ENCODE data around the gene VAV2. TPM values are rescaled to one million over a fixed set of nuclear protein-coding genes. Genes with fewer than 3 reads are reported as not detected.

VAV2 gene
- total and polyA plus RNA-seq, 5 donors from 2014 or later: 0.24 to 0.67 (median 0.37) TPM; not detected in 1

- Mint-ChIP-seq H3K4me1 (peaks cover 0 to 10% (median 3%) of the 10 kb centered on the region in 4 donors), H3K27me3 (peaks cover 6% of the 10 kb centered on the region), H3K27ac (peak overlapping the region in 1 of 3 donors; percentile 45), H3K36me3 (no peaks in the 10 kb centered on the region), H3K4me3 (no peak overlapping the region), H3K9me3 (no peaks in the 10 kb centered on the region)
- Histone ChIP-seq H3K36me3 (ENCODE audit: control insufficient read depth, insufficient read depth, low read length) (no peaks in the 10 kb centered on the region), H3K4me1 (ENCODE audit: control insufficient read depth, insufficient read depth, low read length, poor library complexity, severe bottlenecking) (peaks cover 14% of the 10 kb centered on the region), H3K27me3 (ENCODE audit: control insufficient read depth, insufficient read depth, low read length) (no peaks in the 10 kb centered on the region), H3K9me3 (ENCODE audit: control insufficient read depth in 2 of 2, low read length in 2 of 2) (no peaks in the 10 kb centered on the region), H3K4me3 (ENCODE audit: low read depth, low read length) (no peak overlapping the region), H3K27ac (ENCODE audit: insufficient read depth, low read length, poor library complexity, severe bottlenecking) (no peak overlapping the region)
- DNase-seq (no peak), ATAC-seq (ENCODE audit: low read depth in 2 of 2) (no peak)
Observed at GRCh38 chr9:133734590-133735414, 257.3 kb downstream of the VAV2 start.

- peak overlapping the region in 1 of 3 donors; percentile 45 for H3K27ac Mint-ChIP-seq
- H3K36me3 ChIP-seq (ENCODE audit: control insufficient read depth, insufficient read depth, low read length): no peaks in the 10 kb centered on the region
- no peaks in the 10 kb centered on the region for H3K9me3 Mint-ChIP-seq
- peaks cover 6% of the 10 kb centered on the region for H3K27me3 Mint-ChIP-seq
- H3K4me3 Mint-ChIP-seq: peak overlapping the region in 1 of 4 donors; percentile 5
- no peak overlapping the region for H3K27ac ChIP-seq (ENCODE audit: insufficient read depth, low read length, poor library complexity, severe bottlenecking)
- no peaks in the 10 kb centered on the region for H3K9me3 ChIP-seq (ENCODE audit: control insufficient read depth in 2 of 2, low read length in 2 of 2)
- H3K4me3 ChIP-seq (ENCODE audit: low read depth, low read length): no peak overlapping the region
- DNase-seq: no peak
- H3K4me1 Mint-ChIP-seq: peaks cover 0 to 9% (median under 1%) of the 10 kb centered on the region in 4 donors
- ATAC-seq (ENCODE audit: low read depth in 2 of 2): no peak
- H3K4me1 ChIP-seq (ENCODE audit: control insufficient read depth, insufficient read depth, low read length, poor library complexity, severe bottlenecking): peaks cover 14% of the 10 kb centered on the region
- H3K36me3 Mint-ChIP-seq: no peaks in the 10 kb centered on the region
- H3K27me3 ChIP-seq (ENCODE audit: control insufficient read depth, insufficient read depth, low read length): no peaks in the 10 kb centered on the region
Observed at GRCh38 chr9:133733796-133734533, 258.2 kb downstream of the VAV2 start.

GRCh38 chr9:133733421-133733795 is 258.7 kb downstream of the VAV2 start:
- no peak for ATAC-seq (ENCODE audit: low read depth in 2 of 2)
- Mint-ChIP-seq H3K4me1 (peaks cover 0 to 4% (median 0%) of the 10 kb centered on the region in 4 donors), H3K9me3 (no peaks in the 10 kb centered on the region)

GRCh38 chr9:133732639-133733408 is 259.3 kb downstream of the VAV2 start:
- H3K4me3 ChIP-seq (ENCODE audit: low read depth, low read length): no peak overlapping the region

More at GRCh38 chr9:133733421-133733795, 258.7 kb downstream of the VAV2 start:
- Histone ChIP-seq H3K4me3 (ENCODE audit: low read depth, low read length) (no peak overlapping the region), H3K27me3 (ENCODE audit: control insufficient read depth, insufficient read depth, low read length) (no peaks in the 10 kb centered on the region), H3K36me3 (ENCODE audit: control insufficient read depth, insufficient read depth, low read length) (no peaks in the 10 kb centered on the region), H3K9me3 (ENCODE audit: control insufficient read depth in 2 of 2, low read length in 2 of 2) (no peaks in the 10 kb centered on the region), H3K4me1 (ENCODE audit: control insufficient read depth, insufficient read depth, low read length, poor library complexity, severe bottlenecking) (peaks cover 9% of the 10 kb centered on the region), H3K27ac (ENCODE audit: insufficient read depth, low read length, poor library complexity, severe bottlenecking) (no peak overlapping the region)
- DNase-seq: no peak
- Mint-ChIP-seq H3K27ac (no peak overlapping the region), H3K36me3 (no peaks in the 10 kb centered on the region), H3K27me3 (peaks cover 6% of the 10 kb centered on the region), H3K4me3 (no peak overlapping the region)

GRCh38 chr9:133731876-133732638 is 260.1 kb downstream of the VAV2 start:
- Mint-ChIP-seq H3K27ac (no peak overlapping the region), H3K4me3 (no peak overlapping the region), H3K4me1 (peaks cover 0 to 3% (median under 1%) of the 10 kb centered on the region in 4 donors), H3K27me3 (peaks cover 6% of the 10 kb centered on the region), H3K9me3 (no peaks in the 10 kb centered on the region), H3K36me3 (no peaks in the 10 kb centered on the region)
- H3K27me3 ChIP-seq (ENCODE audit: control insufficient read depth, insufficient read depth, low read length): no peaks in the 10 kb centered on the region
- no peaks in the 10 kb centered on the region for H3K36me3 ChIP-seq (ENCODE audit: control insufficient read depth, insufficient read depth, low read length)
- H3K9me3 ChIP-seq (ENCODE audit: control insufficient read depth in 2 of 2, low read length in 2 of 2): no peaks in the 10 kb centered on the region
- H3K4me3 ChIP-seq (ENCODE audit: low read depth, low read length): no peak overlapping the region
- DNase-seq (no peak), ATAC-seq (ENCODE audit: low read depth in 2 of 2) (no peak)
- no peak overlapping the region for H3K27ac ChIP-seq (ENCODE audit: insufficient read depth, low read length, poor library complexity, severe bottlenecking)
- peaks cover 4% of the 10 kb centered on the region for H3K4me1 ChIP-seq (ENCODE audit: control insufficient read depth, insufficient read depth, low read length, poor library complexity, severe bottlenecking)

More at GRCh38 chr9:133732639-133733408, 259.3 kb downstream of the VAV2 start:
- no peak for DNase-seq
- Mint-ChIP-seq H3K9me3 (no peaks in the 10 kb centered on the region), H3K4me1 (peaks cover 0 to 3% (median 0%) of the 10 kb centered on the region in 4 donors), H3K27me3 (peaks cover 6% of the 10 kb centered on the region), H3K36me3 (no peaks in the 10 kb centered on the region), H3K27ac (no peak overlapping the region), H3K4me3 (no peak overlapping the region)
- H3K27ac ChIP-seq (ENCODE audit: insufficient read depth, low read length, poor library complexity, severe bottlenecking): no peak overlapping the region
- no peaks in the 10 kb centered on the region for H3K9me3 ChIP-seq (ENCODE audit: control insufficient read depth in 2 of 2, low read length in 2 of 2)
- no peaks in the 10 kb centered on the region for H3K36me3 ChIP-seq (ENCODE audit: control insufficient read depth, insufficient read depth, low read length)
- peaks cover 3% of the 10 kb centered on the region for H3K4me1 ChIP-seq (ENCODE audit: control insufficient read depth, insufficient read depth, low read length, poor library complexity, severe bottlenecking)
- no peaks in the 10 kb centered on the region for H3K27me3 ChIP-seq (ENCODE audit: control insufficient read depth, insufficient read depth, low read length)
- ATAC-seq (ENCODE audit: low read depth in 2 of 2): no peak

- no peak for ATAC-seq (ENCODE audit: low read depth in 2 of 2)
- Mint-ChIP-seq H3K4me1 (peaks cover 0 to 11% (median 5%) of the 10 kb centered on the region in 4 donors), H3K9me3 (no peaks in the 10 kb centered on the region), H3K27me3 (peaks cover 10% of the 10 kb centered on the region), H3K36me3 (no peaks in the 10 kb centered on the region), H3K4me3 (no peak overlapping the region), H3K27ac (no peak overlapping the region)
- no peak overlapping the region for H3K4me3 ChIP-seq (ENCODE audit: low read depth, low read length)
- H3K36me3 ChIP-seq (ENCODE audit: control insufficient read depth, insufficient read depth, low read length): no peaks in the 10 kb centered on the region
- no peak overlapping the region for H3K27ac ChIP-seq (ENCODE audit: insufficient read depth, low read length, poor library complexity, severe bottlenecking)
- H3K27me3 ChIP-seq (ENCODE audit: control insufficient read depth, insufficient read depth, low read length): no peaks in the 10 kb centered on the region
- DNase-seq: no peak
- H3K4me1 ChIP-seq (ENCODE audit: control insufficient read depth, insufficient read depth, low read length, poor library complexity, severe bottlenecking): peaks cover 11% of the 10 kb centered on the region
- H3K9me3 ChIP-seq (ENCODE audit: control insufficient read depth in 2 of 2, low read length in 2 of 2): no peaks in the 10 kb centered on the region
Observed at GRCh38 chr9:133730994-133731715, 261.0 kb downstream of the VAV2 start.

Measured in CD4-positive, CD25-positive, alpha-beta regulatory T cell (primary cell).